GM12878 (cell line): ENCODE results near the gene RELT. TPM values are rescaled to one million over a fixed set of nuclear protein-coding genes. Genes with fewer than 3 reads are reported as not detected.

Experiments used
- ATAC-seq: fragments of 200-7000 bp; cut with Tn5 transposase; 3 replicates; pipeline ENCODE4 v1.9.1; 2020; ENCODE audit warnings: mild to moderate bottlenecking, moderate library complexity
- BruUV-seq: library from RNA; stranded (reverse); fragments of 400-500 nt; replicated peaks from 2 replicates; lab custom pipeline; 2021; lab: Mats Ljungman, UMichigan
- CTCF ChIA-PET: fragments of 300-600 bp; sonication (Branson Sonifier 250); formaldehyde crosslinking; extraction: SDS; loops from one replicate; lab custom pipeline; 2021; ENCODE audit warnings: inconsistent platforms; lab: Yijun Ruan, JAX
- POLR2A ChIA-PET: fragments of 350-600 bp; formaldehyde crosslinking; extraction: SDS; loops from one replicate; lab custom pipeline; 2021; ENCODE audit warnings: inconsistent platforms; lab: Charles Lee
- RAD21 ChIA-PET: fragments of 300-600 bp; sonication (Branson Sonifier 250); formaldehyde crosslinking; loops from one replicate; lab custom pipeline; 2023; ENCODE audit warnings: antibody characterized with exemption; ENCODE audit not compliant: unreplicated experiment; lab: Charles Lee
- SMC1A ChIA-PET: fragments of 300-600 bp; sonication (Branson Sonifier 250); formaldehyde crosslinking; loops from one replicate; lab custom pipeline; 2023; ENCODE audit not compliant: unreplicated experiment, uncharacterized antibody; lab: Charles Lee
- DNase-seq: peaks from one replicate; pipeline ENCODE4 v3.0.0-alpha.2; 2011; ENCODE audit warnings: low read depth, low spot score
- FAIRE-seq: peaks from 3 replicates; lab custom pipeline; 2011; peaks lifted over from hg19 to GRCh38; lab: Jason Lieb, UNC
- H2AFZ ChIP-seq: 2 replicates; pipeline ENCODE4 v1.6.0; 2011; ENCODE audit warnings: low read depth, low read length, control low read depth; ENCODE audit not compliant: control insufficient read depth
- H3K27ac ChIP-seq: 2 replicates; pipeline ENCODE4 v1.5.1; 2011; ENCODE audit warnings: control low read depth; ENCODE audit not compliant: control insufficient read depth, insufficient read depth
- H3K27me3 ChIP-seq, 2 experiments: replicated peaks in 1 of 2; 2 replicates each; pipeline versions ENCODE4 v1.6.0 to v1.6.1; 2011; ENCODE audit warnings: low read length in 1 of 2; ENCODE audit not compliant: control insufficient read depth in 2 of 2, insufficient read depth in 2 of 2
- H3K36me3 ChIP-seq, 2 experiments: 2 replicates each; pipeline ENCODE4 v1.5.1; 2011; ENCODE audit warnings: low read length in 1 of 2; ENCODE audit not compliant: control insufficient read depth in 2 of 2, insufficient read depth in 2 of 2
- H3K4me1 ChIP-seq: 2 replicates; pipeline ENCODE4 v1.6.1; 2011; ENCODE audit warnings: mild to moderate bottlenecking, low read length, moderate library complexity, mixed read lengths; ENCODE audit not compliant: control insufficient read depth, insufficient read depth
- H3K4me2 ChIP-seq: 2 replicates; pipeline ENCODE4 v1.6.0; 2011; ENCODE audit warnings: control low read depth; ENCODE audit not compliant: control insufficient read depth, insufficient read depth
- H3K4me3 ChIP-seq: fragments of 200-600 bp; sonication (generic); 2 replicates; pipeline ENCODE4 v1.5.1; 2016
- H3K79me2 ChIP-seq: 2 replicates; pipeline ENCODE4 v1.6.0; 2011; ENCODE audit warnings: low read length; ENCODE audit not compliant: control insufficient read depth, insufficient read depth
- H3K9ac ChIP-seq: 2 replicates; pipeline ENCODE4 v1.8.0; 2011; ENCODE audit warnings: low read length, control low read depth, mixed read lengths; ENCODE audit not compliant: control insufficient read depth, insufficient read depth
- H3K9me3 ChIP-seq: replicated peaks from 3 replicates; pipeline ENCODE4 v1.5.1; 2011; ENCODE audit warnings: mild to moderate bottlenecking, low read length; ENCODE audit not compliant: control insufficient read depth, insufficient read depth
- H4K20me1 ChIP-seq: 2 replicates; pipeline ENCODE4 v1.6.0; 2011; ENCODE audit not compliant: control insufficient read depth, insufficient read depth
- BCL11A ChIP-seq: IDR thresholded peaks from 2 replicates; pipeline ENCODE4 v1.6.1; 2011; ENCODE audit warnings: low read depth, low read length
- EP300 ChIP-seq, 2 experiments: fragments of 150-350 bp in 1 of 2; IDR thresholded peaks; 2 replicates each; pipeline ENCODE4 v1.6.1; 2011 to 2012; ENCODE audit warnings: low read depth in 2 of 2, low read length in 2 of 2, borderline replicate concordance in 1 of 2, improper control_type of control experiment in 1 of 2, inconsistent platforms in 1 of 2; ENCODE audit not compliant: control insufficient read depth in 1 of 2
- IRF3 ChIP-seq: fragments of 450-650 bp; IDR thresholded peaks from 2 replicates; pipeline ENCODE4 v1.6.1; 2014; ENCODE audit warnings: mild to moderate bottlenecking
- KAT2A ChIP-seq: conservative IDR thresholded peaks from 2 replicates; pipeline ENCODE4 v1.6.1; 2011; ENCODE audit warnings: low read depth, low read length; ENCODE audit not compliant: control insufficient read depth
- NR2C1 ChIP-seq: fragments of 450-650 bp; IDR thresholded peaks from 2 replicates; pipeline ENCODE4 v1.6.1; 2017; ENCODE audit warnings: antibody characterized with exemption, mild to moderate bottlenecking, moderate library complexity
- SMAD5 ChIP-seq: IDR thresholded peaks from 2 replicates; pipeline ENCODE4 v1.6.1; 2016; ENCODE audit warnings: antibody characterized with exemption, low read depth
- TBL1XR1 ChIP-seq: IDR thresholded peaks from 2 replicates; pipeline ENCODE4 v1.6.1; 2012; ENCODE audit warnings: low read depth, low read length, improper control_type of control experiment
- WGBS: methylation state at CpG from one replicate; pipeline ENCODE4 v1.1.6; 2016; ENCODE audit warnings: low lambda C conversion rate; ENCODE audit not compliant: insufficient replicate concordance, insufficient coverage; ENCODE audit errors: missing lambda C conversion rate; 5-methylcytosine and 5-hydroxymethylcytosine counted together
- in situ Hi-C: fragments of 300-500 bp; cut with MboI; formaldehyde crosslinking; loops from 9 replicates; pipeline ENCODE4 v1.14.3; 2018; ENCODE audit warnings: mixed read lengths
- intact Hi-C: fragments of 100-400 bp; cut with micrococcal nuclease; formaldehyde crosslinking; loops from one replicate; pipeline ENCODE4 v1.14.2; 2022; ENCODE audit not compliant: unreplicated experiment
- polyA plus RNA-seq, 11 experiments: library from polyadenylated mRNA; depleted of rRNA in 4 of 11; unstranded in 6 of 11; stranded (reverse) in 5 of 11; fragments of >200 nt; fragmentation: Nextera tagmentation in 4 of 11; fragmentation: Illumina TruSeq in 1 of 11; extraction: Ambion mirVana in 4 of 11; extraction: Trizol in 1 of 11; gene quantifications; 1 replicate in 1 of 11; 2 replicates in 10 of 11; pipeline versions ENCODE4 v1.2.1 to v1.2.3, GENCODE V29; 2011 to 2016; ENCODE audit warnings: inconsistent platforms in 2 of 11, missing spikeins in 2 of 11, low read depth in 1 of 11
- total RNA-seq, 4 experiments: library from RNA; depleted of rRNA in 3 of 4; stranded (reverse); fragments of >200 nt in 3 of 4; fragmentation: Illumina TruSeq in 1 of 4; extraction: Trizol in 1 of 4; gene quantifications; 2 replicates each; pipeline versions ENCODE4 v1.2.1 to v1.2.3, GENCODE V29; 2013 to 2021

Gene RELT
- total and polyA plus RNA-seq, 10 of the 15 experiments (the other 5 are each of a cell fraction or from before 2014, with no cell fraction given) = 1.2 to 28.5 (median 10.8) TPM

- TF ChIP-seq TBL1XR1 (no peak), KAT2A (no peak), IRF3 (no peak)
These were observed 13.7 kb downstream of the RELT start (continued) for GRCh38 chr11:73389916-73390315.

- peaks cover 19 to 65% of the 10 kb centered on the region in 2 experiments for H3K36me3 ChIP-seq
- ChIA-PET RAD21 (no interaction called here), POLR2A (no interaction called here), CTCF (interaction anchor here (25.6 kb wide), 1 partner anchor 37 kb away, joined by 400 read pairs; no protein-coding TSS in a partner anchor), SMC1A (no interaction called here)
- WGBS = 91% methylated on average over 12 of the region's 12 CpGs
- no peak overlapping the region for H3K27ac ChIP-seq
- H3K4me1 ChIP-seq = peaks cover 31% of the 10 kb centered on the region
- no peak overlapping the region for H3K4me3 ChIP-seq
- no peak overlapping the region for H3K4me2 ChIP-seq
- no peak overlapping the region for H2AFZ ChIP-seq
- no peaks in the 10 kb centered on the region for H3K9me3 ChIP-seq
- H4K20me1 ChIP-seq = no peaks in the 10 kb centered on the region
- TF ChIP-seq BCL11A = no peak
- no peak for TF ChIP-seq EP300 (IDR thresholded peaks at IDR 0.05; ENCODE audit: borderline replicate concordance in 1 of 2, control insufficient read depth in 1 of 2, low read depth in 2 of 2, low read length in 2 of 2)
- TF ChIP-seq NR2C1 = no peak
- TF ChIP-seq SMAD5 = no peak
- H3K27me3 ChIP-seq = no peaks in the 10 kb centered on the region
- in situ Hi-C loops = no loop called here
- H3K9ac ChIP-seq = no peak overlapping the region
- DNase-seq = no peak
- BruUV-seq = no TSS peak
- ATAC-seq = no peak
- FAIRE-seq = no peak
- intact Hi-C loops = no loop called here
- H3K79me2 ChIP-seq = peaks cover 48% of the 10 kb centered on the region
These were observed 14.7 kb downstream of the RELT start for GRCh38 chr11:73390601-73391565.
